GM12872 (cell line): ENCODE results near the gene UBE4B.
A peak's percentile ranks its signal among the peaks of the same experiment; 100 is the strongest.

Experiments
- TF ChIP-seq, protein P1 (sequence below): IDR thresholded peaks from 3 replicates; pipeline ENCODE4 v1.5.1; 2011; ENCODE audit warnings: low read depth, mild to moderate bottlenecking, low read length, moderate library complexity; ENCODE audit not compliant: insufficient read depth

The UBE4B gene

GRCh38 chr1:10032590-10033358 lies at the start of gene UBE4B:
UBE4B (plus strand) TSS chr1:10032958; CDS start chr1:10033671, 713 bp downstream.
- TF ChIP-seq, protein P1, sequence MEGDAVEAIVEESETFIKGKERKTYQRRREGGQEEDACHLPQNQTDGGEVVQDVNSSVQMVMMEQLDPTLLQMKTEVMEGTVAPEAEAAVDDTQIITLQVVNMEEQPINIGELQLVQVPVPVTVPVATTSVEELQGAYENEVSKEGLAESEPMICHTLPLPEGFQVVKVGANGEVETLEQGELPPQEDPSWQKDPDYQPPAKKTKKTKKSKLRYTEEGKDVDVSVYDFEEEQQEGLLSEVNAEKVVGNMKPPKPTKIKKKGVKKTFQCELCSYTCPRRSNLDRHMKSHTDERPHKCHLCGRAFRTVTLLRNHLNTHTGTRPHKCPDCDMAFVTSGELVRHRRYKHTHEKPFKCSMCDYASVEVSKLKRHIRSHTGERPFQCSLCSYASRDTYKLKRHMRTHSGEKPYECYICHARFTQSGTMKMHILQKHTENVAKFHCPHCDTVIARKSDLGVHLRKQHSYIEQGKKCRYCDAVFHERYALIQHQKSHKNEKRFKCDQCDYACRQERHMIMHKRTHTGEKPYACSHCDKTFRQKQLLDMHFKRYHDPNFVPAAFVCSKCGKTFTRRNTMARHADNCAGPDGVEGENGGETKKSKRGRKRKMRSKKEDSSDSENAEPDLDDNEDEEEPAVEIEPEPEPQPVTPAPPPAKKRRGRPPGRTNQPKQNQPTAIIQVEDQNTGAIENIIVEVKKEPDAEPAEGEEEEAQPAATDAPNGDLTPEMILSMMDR = peak; percentile 86

- TF ChIP-seq, protein P1 = no peak
These were observed 48.5 kb upstream of the UBE4B start for GRCh38 chr1:9984253-9984652.

- TF ChIP-seq, protein P1 = no peak
These were observed 47.8 kb upstream of the UBE4B start for GRCh38 chr1:9985001-9985400.

DNA sequence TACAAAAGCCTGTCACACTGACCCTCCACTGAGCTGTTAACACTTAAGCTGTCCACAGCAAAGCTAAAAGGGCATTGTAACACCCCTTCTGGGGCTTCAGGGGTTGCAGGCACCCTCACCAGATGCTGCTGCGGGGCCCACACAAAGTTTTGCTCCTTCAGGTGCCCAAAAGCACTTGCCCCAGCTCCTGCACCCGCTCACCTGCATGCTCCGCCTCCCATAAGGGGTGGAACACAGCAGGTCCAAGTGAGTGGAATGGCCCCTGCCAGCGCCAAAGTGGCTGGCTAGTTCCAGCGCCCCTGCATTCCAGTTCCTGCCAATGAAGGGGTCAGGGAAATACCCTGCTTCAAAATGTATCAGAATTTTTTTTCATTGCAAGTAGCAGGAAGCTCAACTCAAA lies 43.0 kb upstream of the UBE4B start:
- TF ChIP-seq, protein P1 = no peak

DNA sequence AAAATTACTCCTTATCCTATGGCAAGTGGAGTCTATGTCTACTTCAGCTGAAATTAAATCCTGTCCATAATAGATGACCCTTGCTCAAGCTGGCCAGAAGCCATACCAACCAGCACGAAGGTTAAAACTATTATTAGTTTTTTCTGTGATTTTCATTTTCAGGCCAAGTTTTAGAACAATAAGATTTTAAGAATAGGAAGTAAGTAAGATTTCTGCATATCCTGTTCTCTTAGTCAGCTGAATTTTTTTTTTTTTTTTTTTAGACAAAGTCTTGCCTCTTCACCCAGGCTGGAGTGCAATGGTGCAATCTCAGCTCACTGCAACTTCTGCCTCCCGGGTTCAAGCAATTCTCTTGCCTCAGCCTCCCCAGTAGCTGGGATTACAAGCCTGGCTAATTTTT lies 41.8 kb upstream of the UBE4B start:
- TF ChIP-seq, protein P1 = no peak

DNA sequence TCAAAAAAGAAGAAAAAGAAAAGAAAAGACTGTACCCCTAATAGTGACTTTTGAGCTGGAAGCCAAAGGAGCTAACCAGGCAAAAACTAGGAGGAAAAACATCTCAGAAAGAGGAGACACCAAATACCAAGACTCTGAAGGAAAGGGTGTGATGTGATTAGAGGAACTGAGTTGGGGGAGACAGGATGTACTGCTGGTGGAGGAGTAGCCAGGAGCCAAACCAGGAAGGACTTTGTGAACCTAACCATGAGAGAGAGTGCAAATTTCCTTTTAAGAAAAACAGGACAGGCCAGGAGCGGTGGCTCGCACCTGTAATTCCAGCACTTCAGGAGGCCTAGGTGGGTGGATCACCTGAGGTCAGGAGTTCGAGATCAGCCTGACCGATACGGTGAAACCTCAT lies 39.8 kb upstream of the UBE4B start:
- TF ChIP-seq, protein P1 = no peak

DNA sequence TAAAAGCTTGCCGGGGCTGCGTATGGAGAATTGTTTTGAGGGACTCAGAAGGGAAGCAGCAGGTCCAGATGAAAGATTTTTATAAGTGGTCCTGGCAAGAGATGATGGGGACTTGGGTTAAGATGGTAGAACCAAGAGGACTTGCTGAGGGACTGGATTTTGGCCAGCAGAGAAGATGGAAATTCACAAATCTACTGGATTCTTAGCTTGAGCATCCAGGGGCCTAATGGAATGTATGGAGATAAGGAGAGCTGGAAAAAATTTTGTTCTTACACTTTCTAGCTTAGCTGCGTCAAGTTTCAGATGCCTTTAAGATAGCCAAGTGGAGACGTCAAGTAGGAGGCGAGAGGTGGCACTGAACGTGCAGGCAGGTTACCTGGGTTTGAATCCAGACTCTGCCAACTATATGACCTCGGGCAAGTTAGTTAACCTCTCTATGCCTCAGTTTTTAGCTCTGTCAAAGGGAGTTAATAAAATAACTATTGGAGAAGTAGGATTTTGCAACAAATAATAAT lies 39.1 kb upstream of the UBE4B start:
- TF ChIP-seq, protein P1 = no peak
